ENCODE measurements around the gene TDP2. TPM values are rescaled to one million over a fixed set of nuclear protein-coding genes. Genes with fewer than 3 reads are reported as not detected.

Gene TDP2
- total RNA-seq, 1 experiment from 2014 or later, result 33.6 TPM

- Histone ChIP-seq H3K27me3 (ENCODE audit: control insufficient read depth, insufficient read depth, low read length) (no peaks in the 10 kb centered on the region), H3K9me3 (ENCODE audit: control insufficient read depth, insufficient read depth, low read depth, low read length) (no peaks in the 10 kb centered on the region), H3K36me3 (ENCODE audit: control insufficient read depth, insufficient read depth, low read length) (no peaks in the 10 kb centered on the region), H3K27ac (ENCODE audit: low read length) (no peak overlapping the region), H3K4me1 (ENCODE audit: control insufficient read depth, insufficient read depth, low read length) (peaks cover 3% of the 10 kb centered on the region; the same call in 1 of the 2 replicates), H3K4me3 (ENCODE audit: low read depth in 2 of 2, low read length in 2 of 2) (no peak overlapping the region)
- POLR2A ChIA-PET, result no interaction called here
- DNase-seq (ENCODE audit: low read depth, low spot score), result no peak
- CTCF ChIA-PET, result no interaction called here
- TF ChIP-seq POLR2AphosphoS5 (IDR thresholded peaks at IDR 0.05; ENCODE audit: low read depth, low read length) (no peak), CTCF (IDR thresholded peaks at IDR 0.05) (no peak), SIN3A (IDR thresholded peaks at IDR 0.05; ENCODE audit: borderline replicate concordance, insufficient read depth, low read depth, low read length) (no peak), REST (IDR thresholded peaks at IDR 0.05; ENCODE audit: insufficient read depth in 1 of 2, low read depth in 2 of 2, low read length in 1 of 2) (no peak), TCF7L2 (IDR thresholded peaks at IDR 0.05; ENCODE audit: low read depth, low read length) (no peak)
- no TSS peak for BruUV-seq (replicated peaks)
- intact Hi-C loops (cut with micrococcal nuclease; ENCODE audit: unreplicated experiment) (no loop called here), in situ Hi-C loops (cut with HindIII; ENCODE audit: low pct_unique_long_range_greater_than_20kb, low sequenced_read_pairs) (no loop called here)
- ATAC-seq, result no peak
These were observed 26.3 kb upstream of the TDP2 start for GRCh38 chr6:24692848-24693592.

GRCh38 chr6:24692415-24692814 is 25.7 kb upstream of the TDP2 start:
- ChIA-PET CTCF (no interaction called here), POLR2A (no interaction called here)
- in situ Hi-C loops (cut with HindIII; ENCODE audit: low pct_unique_long_range_greater_than_20kb, low sequenced_read_pairs), result no loop called here
- intact Hi-C loops (cut with micrococcal nuclease; ENCODE audit: unreplicated experiment), result no loop called here
- Histone ChIP-seq H3K4me1 (ENCODE audit: control insufficient read depth, insufficient read depth, low read length) (peaks cover 3% of the 10 kb centered on the region; the same call in 1 of the 2 replicates), H3K4me3 (ENCODE audit: low read depth in 2 of 2, low read length in 2 of 2) (no peak overlapping the region), H3K9me3 (ENCODE audit: control insufficient read depth, insufficient read depth, low read depth, low read length) (no peaks in the 10 kb centered on the region), H3K27ac (ENCODE audit: low read length) (no peak overlapping the region), H3K36me3 (ENCODE audit: control insufficient read depth, insufficient read depth, low read length) (no peaks in the 10 kb centered on the region), H3K27me3 (ENCODE audit: control insufficient read depth, insufficient read depth, low read length) (no peaks in the 10 kb centered on the region)
- DNase-seq (ENCODE audit: low read depth, low spot score), result no peak
- ATAC-seq, result no peak
- TF ChIP-seq TCF7L2 (IDR thresholded peaks at IDR 0.05; ENCODE audit: low read depth, low read length), result no peak
- TF ChIP-seq REST (IDR thresholded peaks at IDR 0.05; ENCODE audit: insufficient read depth in 1 of 2, low read depth in 2 of 2, low read length in 1 of 2), result no peak
- TF ChIP-seq SIN3A (IDR thresholded peaks at IDR 0.05; ENCODE audit: borderline replicate concordance, insufficient read depth, low read depth, low read length), result no peak
- no peak for TF ChIP-seq POLR2AphosphoS5 (IDR thresholded peaks at IDR 0.05; ENCODE audit: low read depth, low read length)
- no peak for TF ChIP-seq CTCF (IDR thresholded peaks at IDR 0.05)
- no TSS peak for BruUV-seq (replicated peaks)
